Measurements from ENCODE around the gene KLHL12.
A peak's percentile ranks its signal among the peaks of the same experiment; 100 is the strongest.

Gene KLHL12

DNA sequence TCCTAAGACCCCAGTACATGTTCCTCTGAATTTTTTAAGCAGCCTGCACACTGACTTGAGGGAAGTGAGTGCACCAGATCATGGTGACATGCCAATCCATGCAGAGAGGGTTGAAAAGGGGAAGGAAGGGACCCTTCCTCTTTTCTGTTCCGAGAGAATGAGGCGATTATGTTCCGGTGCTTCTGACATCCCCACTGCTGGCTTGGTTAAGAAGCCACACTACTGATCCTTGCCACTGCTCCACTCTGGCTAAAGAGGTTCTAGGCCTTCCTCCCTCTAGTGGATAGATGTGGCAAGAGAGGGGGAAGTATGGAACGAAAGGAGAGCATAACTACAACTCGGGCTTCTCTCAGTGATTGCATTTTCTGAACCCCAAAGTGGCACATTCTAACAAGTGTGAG is 41.9 kb upstream of the KLHL12 start:
- H3K4me3 ChIP-seq (ENCODE audit: insufficient read depth in 1 of 2, low read depth in 1 of 2, low read length in 2 of 2): no peak overlapping the region
- DNase-seq: peak; percentile 82
- no peak overlapping the region for H4K91ac ChIP-seq (ENCODE audit: low read length)
- no peak overlapping the region for H2BK5ac ChIP-seq (ENCODE audit: low read depth, low read length, poor library complexity, severe bottlenecking)
- H3K36me3 ChIP-seq (ENCODE audit: control insufficient read depth in 1 of 2, insufficient read depth in 2 of 2, low read depth in 1 of 2, low read length in 2 of 2): peaks cover 8 to 14% of the 10 kb centered on the region in 2 experiments
- H3K9ac ChIP-seq (ENCODE audit: low read length): peak overlapping the region; percentile 23
- peak overlapping the region; percentile 3 for H2AFZ ChIP-seq (ENCODE audit: low read depth, low read length)
- H3K4me2 ChIP-seq (ENCODE audit: low read length, poor library complexity, severe bottlenecking): no peak overlapping the region
- no peaks in the 10 kb centered on the region for H3K9me3 ChIP-seq (ENCODE audit: control insufficient read depth, low read length)
- no peak overlapping the region for H2BK15ac ChIP-seq (ENCODE audit: low read depth, poor library complexity, severe bottlenecking)
- peaks cover 0 to 5% of the 10 kb centered on the region in 2 experiments for H3K27me3 ChIP-seq (ENCODE audit: control insufficient read depth in 1 of 2, insufficient read depth in 1 of 2, low read length in 2 of 2)
- no peak overlapping the region for H3K27ac ChIP-seq (ENCODE audit: low read length, poor library complexity, severe bottlenecking)
- no peak overlapping the region for H3K18ac ChIP-seq (ENCODE audit: low read depth in 1 of 2, low read length in 2 of 2)
- H3K79me1 ChIP-seq (replicated peaks; ENCODE audit: low read length, poor library complexity, severe bottlenecking): peaks cover 15% of the 10 kb centered on the region
- no peak overlapping the region for H2BK120ac ChIP-seq (ENCODE audit: low read depth, low read length)
- H2BK12ac ChIP-seq (ENCODE audit: low read length in 2 of 2): no peak overlapping the region
- H3K4me1 ChIP-seq (ENCODE audit: control insufficient read depth, insufficient read depth, low read depth, low read length): peaks cover 11% of the 10 kb centered on the region
- H3K23ac ChIP-seq (ENCODE audit: low read length in 2 of 2): no peak overlapping the region
- H3K14ac ChIP-seq (ENCODE audit: low read length in 2 of 2): no peak overlapping the region
- no peak overlapping the region for H2AK5ac ChIP-seq (ENCODE audit: low read length, severe bottlenecking)
- 24% methylated on average over 2 of the region's 5 CpGs for WGBS
- H3K4ac ChIP-seq (ENCODE audit: low read depth in 1 of 2, low read length in 2 of 2): no peak overlapping the region
- peak overlapping the region; percentile 62 for H4K8ac ChIP-seq (ENCODE audit: low read length)

DNA sequence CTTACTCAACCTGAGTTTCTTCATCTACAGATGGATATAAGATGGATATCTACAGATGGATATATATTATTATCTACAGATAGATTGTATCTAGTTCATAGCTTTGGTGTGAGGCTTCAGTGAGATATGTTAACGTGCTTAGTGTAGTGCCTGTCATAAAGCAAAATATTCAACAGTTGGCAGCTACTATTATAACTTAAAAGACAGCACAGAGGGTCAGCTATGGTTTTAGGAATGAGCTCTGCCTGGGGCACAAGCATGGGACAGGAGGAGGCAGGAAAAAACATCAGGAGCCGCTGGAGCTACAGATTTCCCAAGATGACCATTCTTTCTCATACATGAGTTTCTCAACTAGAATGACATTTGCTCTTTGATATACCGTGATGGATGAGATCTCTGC is 41.3 kb upstream of the KLHL12 start:
- no peak overlapping the region for H3K18ac ChIP-seq (ENCODE audit: low read depth in 1 of 2, low read length in 2 of 2)
- H2BK5ac ChIP-seq (ENCODE audit: low read depth, low read length, poor library complexity, severe bottlenecking): no peak overlapping the region
- no peak overlapping the region for H4K91ac ChIP-seq (ENCODE audit: low read length)
- H3K9ac ChIP-seq (ENCODE audit: low read length): peak overlapping the region; percentile 82
- no peak overlapping the region for H3K4me2 ChIP-seq (ENCODE audit: low read length, poor library complexity, severe bottlenecking)
- H2BK12ac ChIP-seq (ENCODE audit: low read length in 2 of 2): no peak overlapping the region
- peaks cover 11 to 20% of the 10 kb centered on the region in 2 experiments for H3K36me3 ChIP-seq (ENCODE audit: control insufficient read depth in 1 of 2, insufficient read depth in 2 of 2, low read depth in 1 of 2, low read length in 2 of 2)
- peaks cover 15% of the 10 kb centered on the region for H3K79me1 ChIP-seq (replicated peaks; ENCODE audit: low read length, poor library complexity, severe bottlenecking)
- H2AFZ ChIP-seq (ENCODE audit: low read depth, low read length): no peak overlapping the region
- no peaks in the 10 kb centered on the region for H3K27me3 ChIP-seq (ENCODE audit: control insufficient read depth in 1 of 2, insufficient read depth in 1 of 2, low read length in 2 of 2)
- H3K14ac ChIP-seq (ENCODE audit: low read length in 2 of 2): no peak overlapping the region
- no peak overlapping the region for H3K27ac ChIP-seq (ENCODE audit: low read length, poor library complexity, severe bottlenecking)
- no peak overlapping the region for H3K4ac ChIP-seq (ENCODE audit: low read depth in 1 of 2, low read length in 2 of 2)
- 88% methylated on average over 2 of the region's 3 CpGs for WGBS
- DNase-seq: no peak
- H3K4me3 ChIP-seq (ENCODE audit: insufficient read depth in 1 of 2, low read depth in 1 of 2, low read length in 2 of 2): peak overlapping the region in 1 of 2 experiments; percentile 82
- peaks cover 11% of the 10 kb centered on the region for H3K4me1 ChIP-seq (ENCODE audit: control insufficient read depth, insufficient read depth, low read depth, low read length)
- no peak overlapping the region for H2BK120ac ChIP-seq (ENCODE audit: low read depth, low read length)
- H3K9me3 ChIP-seq (ENCODE audit: control insufficient read depth, low read length): no peaks in the 10 kb centered on the region
- H2BK15ac ChIP-seq (ENCODE audit: low read depth, poor library complexity, severe bottlenecking): no peak overlapping the region
- no peak overlapping the region for H4K8ac ChIP-seq (ENCODE audit: low read length)
- no peak overlapping the region for H2AK5ac ChIP-seq (ENCODE audit: low read length, severe bottlenecking)
- no peak overlapping the region for H3K23ac ChIP-seq (ENCODE audit: low read length in 2 of 2)

DNA sequence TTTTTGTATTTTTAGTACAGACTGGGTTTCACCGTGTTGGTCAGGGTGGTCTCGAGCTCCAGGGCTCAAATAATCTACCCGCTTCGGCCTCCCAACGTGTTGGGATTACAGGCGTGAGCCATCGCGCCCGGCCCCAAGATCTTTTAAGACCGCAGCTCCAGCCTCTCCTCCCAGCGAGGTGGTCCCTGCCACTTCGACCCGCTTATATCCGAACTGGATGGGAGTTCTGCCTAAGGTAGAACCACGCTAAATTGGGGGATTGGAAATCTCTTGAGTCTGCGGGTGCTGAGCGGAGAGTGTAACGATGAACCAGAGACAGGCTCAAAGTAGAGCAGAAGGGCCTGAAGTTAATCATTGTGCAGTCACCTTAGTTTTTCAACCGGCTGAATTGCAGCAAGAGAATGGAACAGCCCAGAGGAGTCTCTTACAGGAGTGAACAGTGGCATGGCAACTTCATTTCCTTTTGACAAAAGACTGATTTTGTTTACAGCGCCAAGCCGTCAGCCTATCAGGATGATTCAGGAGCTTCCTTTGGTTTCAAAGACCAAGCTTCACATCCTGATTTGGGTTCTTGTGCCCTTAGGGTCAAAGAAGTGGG is 40.7 kb upstream of the KLHL12 start:
- H2AFZ ChIP-seq (ENCODE audit: low read depth, low read length): peak overlapping the region; percentile 58

DNA sequence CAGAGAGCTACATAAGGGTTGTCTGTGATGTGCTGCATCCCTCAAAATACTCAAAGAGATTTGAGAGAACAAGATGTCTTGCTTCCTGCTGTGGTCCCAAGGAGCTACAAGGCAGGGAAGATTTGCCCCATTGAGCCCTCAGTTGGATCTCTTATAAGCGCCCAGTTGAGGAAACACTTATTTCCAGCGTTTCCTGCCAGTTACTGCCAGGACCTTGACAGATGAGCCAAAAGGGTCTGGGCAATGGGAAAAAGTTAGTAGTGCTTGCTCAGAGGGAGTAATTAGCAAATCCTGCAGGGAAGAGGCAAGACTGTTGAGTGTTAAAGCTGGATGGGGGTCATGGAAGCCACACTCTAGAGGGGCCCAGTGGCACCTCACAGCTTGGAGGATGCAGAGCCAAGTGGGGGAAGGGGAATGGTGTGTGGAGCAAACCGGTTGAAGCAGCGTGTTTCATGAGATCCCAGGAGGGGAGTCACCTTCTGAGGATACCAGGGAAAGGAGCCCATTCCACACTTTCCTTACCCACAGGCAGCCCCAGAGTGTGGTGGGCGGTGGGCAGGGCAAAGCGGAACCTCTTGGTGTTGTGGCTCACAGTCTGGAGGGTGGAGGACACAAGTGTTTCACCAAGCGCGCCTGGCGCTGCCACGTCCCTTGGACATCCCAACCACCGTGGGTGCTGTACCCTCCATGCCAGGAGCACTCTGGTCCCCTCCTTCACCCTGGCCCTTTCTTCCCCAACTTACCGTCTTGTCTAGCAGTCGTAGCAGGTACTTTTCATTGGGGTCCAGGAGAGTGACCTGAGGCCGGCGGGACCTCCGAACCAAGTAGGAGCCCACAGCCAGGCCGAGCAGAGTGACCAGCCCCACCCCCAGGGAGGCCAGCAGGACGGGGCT is 39.2 kb upstream of the KLHL12 start:
- DNase-seq: no peak
- peak overlapping the region; percentile 57 to 80 for H3K18ac ChIP-seq (ENCODE audit: low read depth in 1 of 2, low read length in 2 of 2)

More for the DNA sequence above, 40.7 kb upstream of the KLHL12 start:
- no peak for DNase-seq
- H2BK5ac ChIP-seq (ENCODE audit: low read depth, low read length, poor library complexity, severe bottlenecking): no peak overlapping the region
- H3K14ac ChIP-seq (ENCODE audit: low read length in 2 of 2): peak overlapping the region in 1 of 2 experiments; percentile 51
- H3K27me3 ChIP-seq (ENCODE audit: control insufficient read depth in 1 of 2, insufficient read depth in 1 of 2, low read length in 2 of 2): no peaks in the 10 kb centered on the region
- H3K18ac ChIP-seq (ENCODE audit: low read depth in 1 of 2, low read length in 2 of 2): peak overlapping the region in 1 of 2 experiments; percentile 30
- peaks cover 15% of the 10 kb centered on the region for H3K79me1 ChIP-seq (replicated peaks; ENCODE audit: low read length, poor library complexity, severe bottlenecking)
- peak overlapping the region; percentile 82 for H3K9ac ChIP-seq (ENCODE audit: low read length)
- H3K36me3 ChIP-seq (ENCODE audit: control insufficient read depth in 1 of 2, insufficient read depth in 2 of 2, low read depth in 1 of 2, low read length in 2 of 2): peaks cover 13 to 25% of the 10 kb centered on the region in 2 experiments
- no peak overlapping the region for H2BK120ac ChIP-seq (ENCODE audit: low read depth, low read length)
- H2BK12ac ChIP-seq (ENCODE audit: low read length in 2 of 2): no peak overlapping the region
- H3K4me1 ChIP-seq (ENCODE audit: control insufficient read depth, insufficient read depth, low read depth, low read length): peaks cover 11% of the 10 kb centered on the region
- no peak overlapping the region for H4K91ac ChIP-seq (ENCODE audit: low read length)
- peak overlapping the region; percentile 54 to 82 for H3K4me3 ChIP-seq (ENCODE audit: insufficient read depth in 1 of 2, low read depth in 1 of 2, low read length in 2 of 2)
- 14% methylated on average over 21 of the region's 21 CpGs for WGBS
- peak overlapping the region in 1 of 2 experiments; percentile 19 for H3K4ac ChIP-seq (ENCODE audit: low read depth in 1 of 2, low read length in 2 of 2)
- no peaks in the 10 kb centered on the region for H3K9me3 ChIP-seq (ENCODE audit: control insufficient read depth, low read length)
- H2BK15ac ChIP-seq (ENCODE audit: low read depth, poor library complexity, severe bottlenecking): no peak overlapping the region
- peak overlapping the region; percentile 78 for H3K4me2 ChIP-seq (ENCODE audit: low read length, poor library complexity, severe bottlenecking)
- H3K23ac ChIP-seq (ENCODE audit: low read length in 2 of 2): no peak overlapping the region
- H2AK5ac ChIP-seq (ENCODE audit: low read length, severe bottlenecking): no peak overlapping the region
- H3K27ac ChIP-seq (ENCODE audit: low read length, poor library complexity, severe bottlenecking): no peak overlapping the region
- peak overlapping the region; percentile 16 for H4K8ac ChIP-seq (ENCODE audit: low read length)

More for the DNA sequence above, 39.2 kb upstream of the KLHL12 start:
- Histone ChIP-seq H4K8ac (ENCODE audit: low read length) (peak overlapping the region; percentile 0), H2BK120ac (ENCODE audit: low read depth, low read length) (no peak overlapping the region), H3K36me3 (ENCODE audit: control insufficient read depth in 1 of 2, insufficient read depth in 2 of 2, low read depth in 1 of 2, low read length in 2 of 2) (peaks cover 23 to 41% of the 10 kb centered on the region in 2 experiments), H3K23ac (ENCODE audit: low read length in 2 of 2) (peak overlapping the region in 1 of 2 experiments; percentile 51), H3K4ac (ENCODE audit: low read depth in 1 of 2, low read length in 2 of 2) (peak overlapping the region in 1 of 2 experiments; percentile 22), H4K91ac (ENCODE audit: low read length) (no peak overlapping the region), H2AFZ (ENCODE audit: low read depth, low read length) (peak overlapping the region; percentile 97), H3K27me3 (ENCODE audit: control insufficient read depth in 1 of 2, insufficient read depth in 1 of 2, low read length in 2 of 2) (no peaks in the 10 kb centered on the region), H3K14ac (ENCODE audit: low read length in 2 of 2) (peak overlapping the region in 1 of 2 experiments; percentile 36), H3K9me3 (ENCODE audit: control insufficient read depth, low read length) (no peaks in the 10 kb centered on the region), H2AK5ac (ENCODE audit: low read length, severe bottlenecking) (no peak overlapping the region), H3K79me1 (replicated peaks; ENCODE audit: low read length, poor library complexity, severe bottlenecking) (peaks cover 15% of the 10 kb centered on the region), H3K4me3 (ENCODE audit: insufficient read depth in 1 of 2, low read depth in 1 of 2, low read length in 2 of 2) (peak overlapping the region; percentile 92 to 97), H2BK12ac (ENCODE audit: low read length in 2 of 2) (peak overlapping the region in 1 of 2 experiments; percentile 17), H3K4me1 (ENCODE audit: control insufficient read depth, insufficient read depth, low read depth, low read length) (peaks cover 11% of the 10 kb centered on the region), H3K4me2 (ENCODE audit: low read length, poor library complexity, severe bottlenecking) (peak overlapping the region; percentile 67), H2BK5ac (ENCODE audit: low read depth, low read length, poor library complexity, severe bottlenecking) (no peak overlapping the region), H3K27ac (ENCODE audit: low read length, poor library complexity, severe bottlenecking) (no peak overlapping the region), H3K9ac (ENCODE audit: low read length) (peak overlapping the region; percentile 97), H2BK15ac (ENCODE audit: low read depth, poor library complexity, severe bottlenecking) (no peak overlapping the region)
- whole genome bisulfite sequencing: 53% methylated on average over 18 of the region's 18 CpGs

Measured in mesenchymal stem cell (in vitro differentiated cells and primary cell).